CD4-positive, CD25-positive, alpha-beta regulatory T cell (primary cell): ENCODE results near the gene CAMTA1. TPM values are rescaled to one million over a fixed set of nuclear protein-coding genes. Genes with fewer than 3 reads are reported as not detected.
A peak's percentile ranks its signal among the peaks of the same experiment; 100 is the strongest.

ENCODE experiments used
- ATAC-seq, 2 donors: fragments of 150-1000 bp; cut with Tn5 transposase; one replicate each; pipeline ENCODE4 v1.10.0; 2021; ENCODE audit warnings: low read depth in 2 of 2, moderate number of reproducible peaks in 2 of 2, moderate library complexity in 1 of 2
- DNase-seq, 3 donors: peaks; one replicate each; pipeline versions ENCODE4 v3.0.0 to v3.0.0-alpha.2; 2012 to 2022; ENCODE audit warnings: mixed read lengths in 1 of 3
- H3K27ac ChIP-seq: one replicate; pipeline ENCODE4 v1.7.0; 2013; ENCODE audit warnings: mild to moderate bottlenecking, low read length; ENCODE audit not compliant: insufficient read depth, poor library complexity, severe bottlenecking
- H3K27me3 ChIP-seq: one replicate; pipeline ENCODE4 v1.7.0; 2013; ENCODE audit warnings: low read length; ENCODE audit not compliant: control insufficient read depth, insufficient read depth
- H3K36me3 ChIP-seq: one replicate; pipeline ENCODE4 v1.7.0; 2013; ENCODE audit warnings: mild to moderate bottlenecking, low read length, moderate library complexity; ENCODE audit not compliant: control insufficient read depth, insufficient read depth
- H3K4me1 ChIP-seq: 2 replicates; pipeline ENCODE4 v1.7.0; 2013; ENCODE audit warnings: mild to moderate bottlenecking, low read length; ENCODE audit not compliant: insufficient read depth, control insufficient read depth, poor library complexity, severe bottlenecking
- H3K4me3 ChIP-seq: one replicate; pipeline ENCODE4 v1.7.0; 2013; ENCODE audit warnings: low read depth, mild to moderate bottlenecking, low read length, moderate library complexity
- H3K9me3 ChIP-seq, 2 experiments: 1 replicate in 1 of 2; 2 replicates in 1 of 2; pipeline ENCODE4 v1.7.0; 2013; ENCODE audit warnings: low read length in 2 of 2, mild to moderate bottlenecking in 1 of 2, moderate library complexity in 1 of 2; ENCODE audit not compliant: control insufficient read depth in 2 of 2
- H3K27ac Mint-ChIP-seq, 3 donors: one replicate each; pipeline ENCODE4 v1.8.0; 2020 to 2022; ENCODE audit warnings: mild to moderate bottlenecking in 3 of 3, mixed read lengths in 3 of 3, moderate library complexity in 2 of 3
- H3K27me3 Mint-ChIP-seq: one replicate; pipeline ENCODE4 v1.8.0; 2022; ENCODE audit warnings: mild to moderate bottlenecking, mixed read lengths
- H3K36me3 Mint-ChIP-seq: one replicate; pipeline ENCODE4 v1.8.0; 2020; ENCODE audit warnings: mixed read lengths
- H3K4me1 Mint-ChIP-seq, 4 donors: one replicate each; pipeline ENCODE4 v1.8.0; 2020 to 2022; ENCODE audit warnings: mixed read lengths in 4 of 4, mild to moderate bottlenecking in 1 of 4
- H3K4me3 Mint-ChIP-seq, 4 donors: one replicate each; pipeline ENCODE4 v1.8.0; 2020 to 2022; ENCODE audit warnings: mild to moderate bottlenecking in 4 of 4, mixed read lengths in 4 of 4, moderate library complexity in 3 of 4
- H3K9me3 Mint-ChIP-seq, 7 donors: one replicate each; pipeline ENCODE4 v1.8.0; 2020 to 2022; ENCODE audit warnings: mixed read lengths in 7 of 7, mild to moderate bottlenecking in 3 of 7, moderate library complexity in 2 of 7
- polyA plus RNA-seq, 4 donors: library from polyadenylated mRNA; unstranded; fragments of 300-500 nt; fragmentation: Illumina TruSeq; gene quantifications; one replicate each; pipeline ENCODE4 v1.2.3, GENCODE V29; 2021
- total RNA-seq: library from RNA; stranded (reverse); gene quantifications from one replicate; pipeline ENCODE4 v1.2.3, GENCODE V29; 2022

CAMTA1 gene
- total and polyA plus RNA-seq, 5 donors from 2014 or later, result 48.8 to 112 (median 80.0) TPM

GRCh38 chr1:7384679-7385078 lies 599.4 kb downstream of the CAMTA1 start:
- H3K9me3 Mint-ChIP-seq, result peaks cover 0 to 10% (median 0%) of the 10 kb centered on the region in 7 donors
- Histone ChIP-seq H3K9me3 (no peaks in the 10 kb centered on the region), H3K4me3 (no peak overlapping the region), H3K27ac (no peak overlapping the region), H3K4me1 (no peaks in the 10 kb centered on the region), H3K36me3 (no peaks in the 10 kb centered on the region), H3K27me3 (no peaks in the 10 kb centered on the region)
- no peaks in the 10 kb centered on the region for H3K4me1 Mint-ChIP-seq
- no peak overlapping the region for H3K27ac Mint-ChIP-seq
- ATAC-seq (no peak), DNase-seq (no peak)
- H3K36me3 Mint-ChIP-seq, result no peaks in the 10 kb centered on the region
- H3K4me3 Mint-ChIP-seq, result no peak overlapping the region
- peaks cover 6% of the 10 kb centered on the region for H3K27me3 Mint-ChIP-seq

GRCh38 chr1:7385471-7386225 lies 600.4 kb downstream of the CAMTA1 start:
- no peaks in the 10 kb centered on the region for H3K36me3 Mint-ChIP-seq
- no peak overlapping the region for H3K4me3 ChIP-seq
- peaks cover 6% of the 10 kb centered on the region for H3K27me3 Mint-ChIP-seq
- no peaks in the 10 kb centered on the region for H3K36me3 ChIP-seq
- no peaks in the 10 kb centered on the region for H3K27me3 ChIP-seq
- peaks cover 0 to 10% (median 0%) of the 10 kb centered on the region in 7 donors for H3K9me3 Mint-ChIP-seq
- no peak for ATAC-seq
- H3K9me3 ChIP-seq, result no peaks in the 10 kb centered on the region
- H3K27ac ChIP-seq, result no peak overlapping the region
- H3K4me1 ChIP-seq, result no peaks in the 10 kb centered on the region
- no peak overlapping the region for H3K4me3 Mint-ChIP-seq
- H3K4me1 Mint-ChIP-seq, result no peaks in the 10 kb centered on the region
- no peak for DNase-seq
- H3K27ac Mint-ChIP-seq, result no peak overlapping the region

- Mint-ChIP-seq H3K4me1 (no peaks in the 10 kb centered on the region), H3K4me3 (no peak overlapping the region), H3K27ac (no peak overlapping the region), H3K27me3 (peaks cover 6% of the 10 kb centered on the region), H3K36me3 (no peaks in the 10 kb centered on the region), H3K9me3 (peaks cover 0 to 10% (median 0%) of the 10 kb centered on the region in 7 donors)
- no peaks in the 10 kb centered on the region for H3K27me3 ChIP-seq
- DNase-seq (no peak), ATAC-seq (no peak)
- H3K9me3 ChIP-seq, result no peaks in the 10 kb centered on the region
- H3K27ac ChIP-seq, result no peak overlapping the region
- H3K36me3 ChIP-seq, result no peaks in the 10 kb centered on the region
- H3K4me3 ChIP-seq, result no peak overlapping the region
- H3K4me1 ChIP-seq, result no peaks in the 10 kb centered on the region
Measured at GRCh38 chr1:7386226-7387052, 601.2 kb downstream of the CAMTA1 start.

GRCh38 chr1:7387053-7387927 lies 602.0 kb downstream of the CAMTA1 start:
- Mint-ChIP-seq H3K4me1 (no peaks in the 10 kb centered on the region), H3K9me3 (peaks cover 0 to 4% (median 0%) of the 10 kb centered on the region in 7 donors), H3K36me3 (no peaks in the 10 kb centered on the region), H3K27me3 (peaks cover 6% of the 10 kb centered on the region), H3K27ac (no peak overlapping the region), H3K4me3 (no peak overlapping the region)
- no peak for DNase-seq
- H3K27ac ChIP-seq, result no peak overlapping the region
- no peaks in the 10 kb centered on the region for H3K4me1 ChIP-seq
- H3K9me3 ChIP-seq, result no peaks in the 10 kb centered on the region
- no peaks in the 10 kb centered on the region for H3K36me3 ChIP-seq
- ATAC-seq, result no peak
- no peak overlapping the region for H3K4me3 ChIP-seq
- no peaks in the 10 kb centered on the region for H3K27me3 ChIP-seq

- Histone ChIP-seq H3K4me3 (no peak overlapping the region), H3K36me3 (no peaks in the 10 kb centered on the region), H3K9me3 (no peaks in the 10 kb centered on the region), H3K27me3 (no peaks in the 10 kb centered on the region), H3K27ac (no peak overlapping the region), H3K4me1 (no peaks in the 10 kb centered on the region)
- Mint-ChIP-seq H3K27ac (no peak overlapping the region), H3K27me3 (peaks cover 6% of the 10 kb centered on the region), H3K36me3 (no peaks in the 10 kb centered on the region), H3K4me1 (no peaks in the 10 kb centered on the region), H3K4me3 (no peak overlapping the region), H3K9me3 (no peaks in the 10 kb centered on the region)
- ATAC-seq, result no peak
- no peak for DNase-seq
Measured at GRCh38 chr1:7388141-7388487, 602.9 kb downstream of the CAMTA1 start.

GRCh38 chr1:7388488-7389185 lies 603.4 kb downstream of the CAMTA1 start:
- Mint-ChIP-seq H3K27ac (no peak overlapping the region), H3K36me3 (no peaks in the 10 kb centered on the region), H3K9me3 (no peaks in the 10 kb centered on the region), H3K27me3 (peaks cover 6% of the 10 kb centered on the region), H3K4me3 (no peak overlapping the region), H3K4me1 (no peaks in the 10 kb centered on the region)
- Histone ChIP-seq H3K27ac (no peak overlapping the region), H3K36me3 (no peaks in the 10 kb centered on the region), H3K4me1 (no peaks in the 10 kb centered on the region), H3K27me3 (no peaks in the 10 kb centered on the region), H3K4me3 (no peak overlapping the region), H3K9me3 (no peaks in the 10 kb centered on the region)
- DNase-seq (no peak), ATAC-seq (peak in 1 of 2 donors; percentile 12)

GRCh38 chr1:7389201-7389905 lies 604.1 kb downstream of the CAMTA1 start:
- Mint-ChIP-seq H3K27ac (peak overlapping the region in 1 of 3 donors; percentile 63), H3K4me1 (no peaks in the 10 kb centered on the region), H3K4me3 (no peak overlapping the region), H3K27me3 (peaks cover 6% of the 10 kb centered on the region), H3K36me3 (no peaks in the 10 kb centered on the region), H3K9me3 (peaks cover 0 to under 1% (median 0%) of the 10 kb centered on the region in 7 donors)
- Histone ChIP-seq H3K4me1 (no peaks in the 10 kb centered on the region), H3K4me3 (no peak overlapping the region), H3K36me3 (no peaks in the 10 kb centered on the region), H3K9me3 (no peaks in the 10 kb centered on the region), H3K27ac (no peak overlapping the region), H3K27me3 (no peaks in the 10 kb centered on the region)
- DNase-seq (no peak), ATAC-seq (no peak)
